Posterior cingulate gyrus (tissue), 11 donors: ENCODE measurements around the gene SYDE2.
"Not testable (repeated sequence)": the region's sequence is repeated elsewhere in the genome, so short reads cannot be mapped to it uniquely, and the experiment has no call there.

Source experiments
- DNase-seq, 10 donors: peaks; one replicate each; pipeline versions ENCODE4 v3.0.0 to v3.0.0-alpha.2; 2020 to 2021; ENCODE audit warnings: mixed read lengths in 3 of 10
- intact Hi-C: fragments of 100-400 bp; cut with DNase I; formaldehyde crosslinking; loops from one replicate; pipeline ENCODE4 v1.15.1; 2023

The SYDE2 gene, protein sequence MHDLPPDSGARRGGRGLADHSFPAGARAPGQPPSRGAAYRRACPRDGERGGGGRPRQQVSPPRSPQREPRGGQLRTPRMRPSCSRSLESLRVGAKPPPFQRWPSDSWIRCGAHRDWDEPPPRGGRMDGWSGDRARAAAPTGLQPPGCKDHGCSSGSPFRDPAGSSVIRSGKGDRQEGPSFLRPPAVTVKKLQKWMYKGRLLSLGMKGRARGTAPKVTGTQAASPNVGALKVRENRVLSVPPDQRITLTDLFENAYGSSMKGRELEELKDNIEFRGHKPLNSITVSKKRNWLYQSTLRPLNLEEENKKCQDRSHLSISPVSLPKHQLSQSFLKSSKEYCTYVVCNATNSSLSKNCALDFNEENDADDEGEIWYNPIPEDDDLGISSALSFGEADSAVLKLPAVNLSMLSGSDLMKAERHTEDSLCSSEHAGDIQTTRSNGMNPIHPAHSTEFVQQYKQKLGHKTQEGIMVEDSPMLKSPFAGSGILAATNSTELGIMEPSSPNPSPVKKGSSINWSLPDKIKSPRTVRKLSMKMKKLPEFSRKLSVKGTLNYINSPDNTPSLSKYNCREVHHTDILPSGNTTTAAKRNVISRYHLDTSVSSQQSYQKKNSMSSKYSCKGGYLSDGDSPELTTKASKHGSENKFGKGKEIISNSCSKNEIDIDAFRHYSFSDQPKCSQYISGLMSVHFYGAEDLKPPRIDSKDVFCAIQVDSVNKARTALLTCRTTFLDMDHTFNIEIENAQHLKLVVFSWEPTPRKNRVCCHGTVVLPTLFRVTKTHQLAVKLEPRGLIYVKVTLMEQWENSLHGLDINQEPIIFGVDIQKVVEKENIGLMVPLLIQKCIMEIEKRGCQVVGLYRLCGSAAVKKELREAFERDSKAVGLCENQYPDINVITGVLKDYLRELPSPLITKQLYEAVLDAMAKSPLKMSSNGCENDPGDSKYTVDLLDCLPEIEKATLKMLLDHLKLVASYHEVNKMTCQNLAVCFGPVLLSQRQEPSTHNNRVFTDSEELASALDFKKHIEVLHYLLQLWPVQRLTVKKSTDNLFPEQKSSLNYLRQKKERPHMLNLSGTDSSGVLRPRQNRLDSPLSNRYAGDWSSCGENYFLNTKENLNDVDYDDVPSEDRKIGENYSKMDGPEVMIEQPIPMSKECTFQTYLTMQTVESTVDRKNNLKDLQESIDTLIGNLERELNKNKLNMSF

DNA sequence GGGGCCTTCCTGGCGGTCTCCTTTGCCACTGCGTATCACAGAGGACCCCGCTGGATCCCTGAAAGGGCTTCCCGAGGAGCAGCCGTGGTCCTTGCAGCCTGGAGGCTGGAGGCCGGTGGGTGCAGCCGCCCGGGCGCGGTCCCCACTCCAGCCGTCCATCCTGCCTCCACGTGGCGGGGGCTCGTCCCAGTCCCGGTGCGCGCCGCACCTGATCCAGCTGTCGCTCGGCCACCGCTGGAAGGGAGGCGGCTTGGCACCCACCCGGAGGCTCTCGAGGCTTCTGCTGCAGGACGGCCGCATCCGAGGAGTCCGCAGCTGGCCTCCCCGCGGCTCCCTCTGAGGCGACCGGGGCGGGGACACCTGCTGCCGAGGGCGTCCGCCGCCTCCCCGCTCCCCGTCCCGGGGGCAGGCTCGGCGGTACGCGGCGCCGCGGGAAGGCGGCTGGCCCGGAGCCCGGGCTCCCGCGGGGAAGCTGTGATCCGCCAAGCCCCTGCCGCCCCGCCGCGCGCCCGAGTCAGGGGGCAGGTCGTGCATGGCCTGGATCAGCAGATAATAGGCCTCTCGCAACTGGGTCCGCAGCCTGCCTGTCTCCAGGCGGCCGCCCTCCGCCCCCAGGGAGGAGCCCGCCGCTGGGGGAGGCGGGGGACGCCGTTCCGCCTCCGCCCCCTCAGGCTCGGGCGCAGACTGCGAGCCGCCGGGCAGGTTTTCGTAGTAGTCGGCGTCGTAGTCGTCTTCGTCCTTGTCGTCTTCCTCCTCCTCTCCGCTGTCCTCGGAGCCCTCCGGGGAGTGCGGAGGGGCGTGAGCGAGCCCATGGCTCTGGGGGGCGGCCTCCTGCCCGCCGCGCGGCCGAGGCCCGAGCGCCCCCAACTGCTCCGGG lies at the start of gene SYDE2:
Gene SYDE2, minus strand, starts transcription at position 554 of the 877 bp plus-strand sequence. Its CDS starts 20 bp downstream, at position 534.
- intact Hi-C loops = no loop called here
- DNase-seq = peak in 9 of 10 donors; percentile 19 to 91 (median 38)

DNA sequence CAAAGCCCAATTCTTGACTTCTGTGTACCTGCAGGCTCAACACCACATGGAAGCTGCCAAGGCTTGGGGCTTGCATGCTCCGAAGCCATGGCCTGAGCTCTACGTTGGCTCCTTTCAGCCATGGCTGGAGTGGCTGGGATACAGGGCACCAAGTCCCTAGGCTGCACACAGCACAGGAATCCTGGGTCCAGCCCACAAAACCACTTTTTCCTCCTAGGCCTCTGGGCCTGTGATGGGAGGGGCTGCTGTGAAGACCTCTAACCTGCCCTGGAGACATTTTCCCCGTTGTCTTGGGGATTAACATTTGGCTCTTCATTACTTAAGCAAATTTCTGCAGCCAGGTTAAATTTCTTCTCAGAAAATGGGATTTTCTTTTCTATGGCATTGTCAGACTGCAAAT lies 48.2 kb upstream of the SYDE2 start:
- intact Hi-C loops = not testable (repeated sequence)

DNA sequence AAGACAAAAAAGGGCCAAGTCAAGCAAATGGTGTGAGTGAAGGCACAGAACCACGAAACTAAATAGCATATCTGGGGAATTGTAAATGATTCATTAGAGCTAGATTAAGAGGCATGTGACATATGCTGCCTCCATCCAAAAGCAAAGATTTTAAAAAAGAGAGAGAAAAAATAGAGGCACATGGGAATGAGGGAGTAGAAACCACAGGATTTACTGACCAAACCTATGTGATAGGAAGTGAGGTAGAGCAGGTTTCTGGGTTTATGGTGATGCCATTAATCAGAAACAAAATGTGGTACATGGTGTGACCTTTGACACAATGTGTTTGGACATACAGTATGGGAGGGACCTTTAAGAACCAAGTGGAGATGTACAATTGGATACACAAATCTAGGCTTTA lies 45.1 kb upstream of the SYDE2 start:
- intact Hi-C loops = no loop called here
- DNase-seq = no peak

More for the DNA sequence above, 48.2 kb upstream of the SYDE2 start:
- not testable (repeated sequence) for DNase-seq

DNA sequence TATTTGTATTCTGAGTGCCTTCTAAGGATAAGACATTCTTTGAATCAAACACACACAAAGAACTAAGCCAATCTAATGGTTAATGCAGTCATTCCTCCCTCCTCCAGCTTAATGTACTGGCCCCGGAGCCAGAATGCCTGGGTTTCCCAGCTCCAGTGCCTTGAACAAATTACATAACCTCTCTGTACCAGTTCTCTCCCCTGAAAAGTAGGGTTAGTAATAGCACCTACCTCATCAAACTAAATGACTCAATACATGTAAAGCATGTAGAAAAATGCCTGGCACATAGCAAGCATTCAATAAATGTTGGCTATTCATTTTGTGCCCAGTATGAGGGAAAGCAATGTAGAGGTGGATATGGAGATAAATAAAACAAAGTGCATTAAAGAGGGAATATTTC lies 44.6 kb upstream of the SYDE2 start:
- no peak for DNase-seq
- intact Hi-C loops = no loop called here

DNA sequence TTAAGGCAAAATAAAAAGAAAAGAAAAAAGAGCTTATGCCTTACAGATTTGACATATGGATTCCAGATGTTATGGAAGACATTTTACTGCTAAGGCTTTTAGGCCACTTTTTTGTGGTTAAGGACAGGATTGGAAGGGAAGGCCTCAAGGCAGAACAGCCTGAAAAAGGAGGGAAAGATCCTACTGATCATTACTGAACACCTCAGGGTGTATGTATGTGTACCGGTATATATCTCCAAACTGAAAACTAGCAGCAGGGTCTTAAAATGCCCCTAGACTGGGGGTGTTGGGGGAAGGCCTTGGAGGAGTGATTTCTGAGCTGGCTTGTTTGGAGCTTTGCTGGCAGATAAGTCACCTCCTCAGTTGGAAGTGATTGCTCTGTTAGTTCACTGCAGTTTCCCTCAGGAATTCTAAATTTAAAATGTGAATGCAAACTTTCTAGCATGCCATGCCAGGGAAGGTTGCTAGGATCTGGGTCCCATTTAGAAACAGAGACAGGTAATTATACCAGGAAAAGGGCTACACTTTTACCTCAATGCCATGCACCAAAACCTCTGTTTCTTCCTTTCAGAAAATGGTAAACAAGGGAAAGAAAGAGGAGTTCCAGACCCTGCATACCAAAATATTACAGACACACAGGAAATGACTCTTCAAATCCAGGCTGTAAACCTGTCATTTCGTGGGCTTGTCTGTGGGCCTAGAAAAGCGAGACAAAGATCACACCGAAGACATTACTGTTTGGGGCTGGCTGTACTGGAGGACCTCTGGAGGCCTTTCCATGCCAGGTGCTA lies 43.6 kb upstream of the SYDE2 start:
- DNase-seq = no peak
- intact Hi-C loops = no loop called here

DNA sequence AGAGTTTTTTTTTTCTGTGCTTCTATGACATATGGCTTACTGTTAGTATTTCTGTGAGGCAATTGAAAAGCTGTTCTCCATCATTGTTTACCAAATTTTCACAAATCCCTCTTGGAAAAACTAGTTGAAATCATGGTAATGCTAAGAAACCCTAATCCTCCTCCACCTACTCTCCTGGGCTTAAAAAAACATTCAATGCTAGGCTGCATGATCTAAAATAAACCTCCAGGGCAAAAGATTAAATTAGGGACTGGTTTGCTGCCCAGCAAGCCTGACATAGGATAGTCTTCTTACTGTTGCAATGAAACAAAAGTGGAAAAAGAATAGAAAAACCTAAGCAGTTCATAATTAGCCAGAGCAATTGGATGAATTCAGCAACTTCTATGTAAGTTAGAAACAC lies 42.6 kb upstream of the SYDE2 start:
- DNase-seq = no peak
- intact Hi-C loops = no loop called here

DNA sequence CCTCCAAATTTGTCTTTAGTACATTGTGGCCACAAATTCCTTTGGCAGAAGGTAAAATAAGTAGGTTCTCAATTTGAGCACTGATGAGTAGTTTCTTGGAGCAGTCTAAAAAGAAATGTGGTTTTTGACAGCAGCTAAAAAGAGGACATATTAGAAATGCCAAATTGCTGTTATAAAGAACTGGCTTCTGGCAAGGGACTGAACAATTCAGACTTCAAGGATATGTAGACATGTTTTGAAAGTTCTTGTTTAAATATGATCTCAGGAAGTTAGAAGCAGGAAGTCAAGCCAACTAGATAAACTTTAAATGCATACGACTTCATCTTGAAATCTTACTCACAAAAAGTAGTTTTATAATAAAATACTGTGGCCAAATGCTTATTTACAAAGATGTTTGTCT lies 39.8 kb upstream of the SYDE2 start:
- intact Hi-C loops = no loop called here
- no peak for DNase-seq

DNA sequence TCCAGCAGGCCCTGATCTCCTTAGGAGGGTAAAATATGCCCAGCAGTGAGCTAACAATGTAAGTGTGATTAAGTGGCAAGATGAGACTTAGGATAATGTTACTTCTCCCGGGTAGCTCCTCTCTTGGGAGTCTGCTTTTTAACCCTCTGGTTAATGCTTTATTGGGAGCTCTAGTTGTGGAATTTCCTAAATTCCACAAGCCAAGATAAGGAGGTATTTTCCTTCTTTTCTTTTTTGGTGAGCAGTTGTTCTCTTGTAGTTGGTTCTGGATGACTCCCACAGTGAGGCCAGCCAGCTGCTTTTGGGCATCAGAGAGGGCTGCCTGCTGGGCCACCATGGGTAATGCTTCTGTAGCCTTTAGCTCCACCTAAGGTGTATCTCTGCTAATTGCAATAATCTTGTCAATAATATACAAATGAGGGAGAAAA lies 39.4 kb upstream of the SYDE2 start:
- DNase-seq = peak in 2 of 10 donors; percentile 74 to 80
- intact Hi-C loops = no loop called here

DNA sequence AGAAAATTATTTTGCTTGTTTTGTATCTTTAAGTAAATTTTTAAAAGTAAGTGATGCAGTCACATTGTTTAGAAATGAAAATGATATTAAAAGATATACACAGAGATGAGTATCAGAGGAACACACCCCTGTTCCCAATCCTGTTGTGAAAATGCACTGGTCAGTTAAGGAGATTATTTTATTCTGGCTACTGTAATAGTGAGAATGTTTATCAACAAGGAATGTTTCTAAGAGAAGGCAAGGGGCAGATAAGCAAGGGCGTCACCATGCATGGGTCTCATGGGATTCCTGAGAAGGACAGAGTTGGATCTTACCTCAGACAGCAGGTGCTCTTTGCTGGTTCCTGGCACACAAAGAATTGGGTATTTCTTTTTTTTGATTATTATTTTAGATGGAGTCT lies 36.8 kb upstream of the SYDE2 start:
- no peak for DNase-seq
- intact Hi-C loops = no loop called here

DNA sequence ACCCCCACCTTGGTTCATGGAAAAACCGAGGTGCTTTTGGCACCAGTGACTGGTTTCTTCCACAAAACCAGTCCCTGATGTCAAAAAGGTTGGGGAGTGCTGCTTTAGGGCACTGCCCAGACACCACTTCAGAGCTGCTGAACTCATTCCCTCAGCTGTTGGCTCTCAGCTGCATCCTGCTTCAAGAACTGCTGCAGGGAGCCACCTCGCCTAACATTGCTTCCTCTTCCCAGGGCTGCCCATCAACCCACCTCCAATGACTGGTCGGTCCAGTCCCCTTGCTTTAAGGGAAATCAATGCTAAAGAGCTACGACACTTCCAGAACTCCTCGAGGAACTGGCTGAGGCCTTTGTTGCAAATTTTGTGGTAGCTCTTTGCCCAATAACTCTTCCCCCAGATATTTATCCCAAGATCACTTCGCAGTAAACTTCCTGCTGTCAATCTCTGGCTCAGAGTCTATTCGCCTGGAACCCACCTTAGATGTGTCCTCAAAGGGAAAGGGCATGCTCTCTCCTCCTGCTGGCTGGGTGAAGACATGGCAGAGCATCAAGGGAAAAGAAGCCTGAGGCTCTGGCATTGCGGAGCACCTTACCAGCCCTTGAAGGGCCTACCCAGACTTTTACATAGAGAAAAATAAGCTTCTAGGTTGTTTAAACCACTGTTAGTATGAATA lies 29.6 kb upstream of the SYDE2 start:
- intact Hi-C loops = no loop called here

DNA sequence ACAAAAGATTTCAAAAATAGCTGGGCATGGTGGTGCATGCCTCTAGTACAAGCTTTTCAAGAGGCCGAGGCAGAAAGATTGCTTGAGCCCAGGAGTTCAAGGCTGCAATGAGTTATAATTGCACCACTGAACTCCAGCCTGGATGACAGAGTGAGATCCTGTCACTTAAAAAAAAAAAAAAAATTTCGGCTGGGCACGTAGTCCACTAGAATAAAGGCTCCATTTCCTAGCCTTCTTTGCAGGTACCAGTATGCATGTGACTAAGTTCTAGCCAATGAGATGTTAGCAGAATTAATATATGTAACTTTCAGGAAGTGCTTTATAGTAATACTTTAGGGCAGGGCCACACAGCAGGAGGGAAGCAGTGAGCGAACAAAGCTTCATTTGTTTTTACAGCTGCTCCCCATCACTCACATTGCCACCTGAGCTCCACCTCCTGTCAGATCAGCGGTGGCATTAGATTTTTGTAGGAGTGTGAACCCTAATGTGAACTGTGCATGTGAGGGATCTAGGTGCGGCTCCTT lies 28.8 kb upstream of the SYDE2 start:
- DNase-seq = no peak
- intact Hi-C loops = no loop called here

More for the DNA sequence above, 29.6 kb upstream of the SYDE2 start:
- no peak for DNase-seq

DNA sequence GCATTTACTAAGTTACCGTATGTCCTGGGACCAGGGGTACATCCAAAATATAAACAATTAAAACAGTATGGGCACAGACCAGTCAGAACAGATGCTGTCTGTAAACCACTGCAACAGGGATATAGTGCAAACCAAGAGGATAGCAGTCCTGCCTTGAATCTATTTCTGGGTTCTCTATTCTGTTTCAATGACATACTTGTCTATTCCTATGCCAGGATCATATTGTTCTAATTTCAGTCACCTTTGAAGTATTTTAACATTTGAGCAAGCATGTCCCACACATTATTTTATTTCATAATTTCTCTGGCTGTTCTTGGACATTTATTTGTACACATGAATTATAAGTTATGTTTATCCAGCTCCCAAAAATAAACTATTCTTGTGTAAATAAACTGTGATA lies 28.2 kb upstream of the SYDE2 start:
- no peak for DNase-seq
- intact Hi-C loops = no loop called here

DNA sequence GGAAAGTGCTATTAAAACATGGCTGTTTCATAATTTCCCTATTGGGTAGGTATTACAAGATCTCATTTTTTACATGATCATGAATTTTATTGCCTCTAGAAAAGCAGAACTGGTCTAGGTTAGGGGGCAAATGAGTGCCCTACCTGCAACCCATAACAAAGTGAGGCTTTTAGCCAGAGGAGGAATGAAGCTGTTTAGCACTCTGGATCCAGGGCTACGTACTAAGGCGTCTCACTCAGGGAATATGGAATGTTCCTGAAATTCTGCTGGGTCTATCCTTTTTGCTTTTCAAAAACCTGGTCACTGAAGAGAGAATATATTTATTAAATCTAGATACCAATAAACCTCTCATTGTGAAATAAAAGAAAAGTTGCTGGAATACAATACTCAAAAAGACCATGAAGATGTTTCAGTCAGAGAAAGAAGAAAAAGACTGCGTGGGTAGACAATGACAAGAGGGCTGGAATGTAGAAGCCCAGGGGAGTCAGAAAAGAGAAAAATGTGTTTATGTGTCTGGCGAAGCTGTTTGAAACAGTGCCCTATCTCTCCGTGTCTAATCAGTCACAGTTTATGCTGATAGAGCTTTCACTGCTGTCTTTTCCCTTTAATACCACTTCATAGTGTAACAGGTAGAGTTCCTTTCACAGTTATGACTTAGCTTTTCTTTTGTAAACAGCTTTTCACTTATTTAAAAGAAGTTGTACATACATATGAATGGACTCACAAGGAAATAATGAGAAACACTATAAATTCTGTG lies 25.0 kb upstream of the SYDE2 start:
- DNase-seq = no peak

DNA sequence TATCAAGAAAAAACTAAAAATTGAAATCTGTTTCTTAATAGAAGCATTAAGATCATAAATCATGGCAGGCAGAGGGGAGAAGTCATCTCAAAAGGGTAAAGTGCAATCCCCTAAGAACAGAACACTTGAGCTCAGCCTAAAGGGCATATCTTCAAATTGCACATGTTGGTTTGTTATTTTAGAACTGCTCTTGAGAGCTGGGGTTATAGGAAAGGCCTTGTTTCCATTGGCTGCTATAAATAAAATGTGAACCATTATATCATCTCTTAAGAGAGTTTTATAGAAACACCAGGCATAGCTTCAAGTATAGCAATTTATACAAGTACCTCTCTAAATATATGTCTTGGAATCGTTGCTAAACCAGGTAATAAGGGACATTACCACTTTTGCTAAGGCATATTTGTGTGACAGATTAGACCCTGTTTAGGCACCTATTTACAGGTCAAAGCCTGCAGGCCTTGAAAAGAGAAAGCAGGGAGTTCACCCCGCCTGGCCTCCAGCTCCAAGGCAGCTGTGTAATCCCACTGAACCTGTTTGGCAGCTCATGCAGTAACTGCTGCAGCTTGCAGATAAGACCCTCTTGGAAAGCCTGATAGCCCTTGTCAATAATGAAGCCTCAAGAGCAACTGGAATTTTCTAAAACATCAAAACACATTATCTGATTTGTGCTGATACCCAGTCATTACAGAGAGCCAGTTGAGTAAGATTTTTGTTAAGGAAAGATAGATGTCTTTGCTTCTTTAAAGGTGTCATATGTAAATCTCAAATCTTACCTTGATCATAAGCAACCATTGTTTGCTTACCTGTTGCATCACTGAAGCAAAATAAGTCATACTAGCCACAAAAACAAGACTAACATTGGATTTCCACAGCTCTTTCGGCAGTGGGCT lies 24.2 kb upstream of the SYDE2 start:
- intact Hi-C loops = no loop called here
- no peak for DNase-seq

More for the DNA sequence above, 25.0 kb upstream of the SYDE2 start:
- intact Hi-C loops = no loop called here

DNA sequence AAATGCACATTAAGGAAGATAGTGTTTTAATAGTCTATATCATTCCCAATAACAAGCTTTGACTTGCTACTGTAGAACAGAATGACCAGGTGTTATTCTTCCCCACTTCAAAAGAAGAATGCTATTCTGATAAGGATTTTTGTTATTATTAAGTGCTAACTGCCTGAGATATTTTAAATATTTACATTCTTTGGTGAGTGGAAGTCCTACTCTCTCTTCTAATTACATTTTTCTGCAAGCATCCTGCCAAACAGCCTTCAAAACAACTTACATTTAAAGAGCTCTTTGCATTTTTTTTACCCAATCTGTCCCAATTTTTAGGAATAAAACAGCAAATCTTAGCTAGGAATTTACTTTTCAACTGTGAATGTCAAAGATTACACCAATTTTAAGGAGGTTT lies 23.5 kb upstream of the SYDE2 start:
- intact Hi-C loops = no loop called here
- DNase-seq = no peak

DNA sequence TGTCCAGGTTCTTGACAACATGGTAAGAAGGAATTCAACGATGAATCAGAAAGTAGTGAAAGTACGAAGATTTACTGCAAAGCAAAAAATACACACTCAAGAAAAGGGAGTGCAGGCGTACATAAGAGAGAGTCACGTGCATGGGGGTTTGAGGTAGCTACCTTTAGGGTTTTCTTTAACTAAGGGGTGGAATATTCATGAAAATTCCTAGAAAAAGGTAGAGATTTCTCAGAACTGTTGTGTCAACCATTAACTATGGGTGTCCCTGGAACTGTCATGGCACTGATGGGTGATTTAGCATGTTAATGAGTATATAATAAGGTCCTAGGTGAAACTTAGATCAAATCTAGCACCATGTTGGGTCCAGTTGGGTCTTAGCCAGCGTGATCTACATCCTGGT lies 22.5 kb upstream of the SYDE2 start:
- intact Hi-C loops = no loop called here
- no peak for DNase-seq
